ENCODE measurements around the gene IER3IP1. TPM values are rescaled to one million over a fixed set of nuclear protein-coding genes. Genes with fewer than 3 reads are reported as not detected.

The IER3IP1 gene
- total RNA-seq, 2 experiments from 2014 or later = 5.5 to 11.6 TPM

DNA sequence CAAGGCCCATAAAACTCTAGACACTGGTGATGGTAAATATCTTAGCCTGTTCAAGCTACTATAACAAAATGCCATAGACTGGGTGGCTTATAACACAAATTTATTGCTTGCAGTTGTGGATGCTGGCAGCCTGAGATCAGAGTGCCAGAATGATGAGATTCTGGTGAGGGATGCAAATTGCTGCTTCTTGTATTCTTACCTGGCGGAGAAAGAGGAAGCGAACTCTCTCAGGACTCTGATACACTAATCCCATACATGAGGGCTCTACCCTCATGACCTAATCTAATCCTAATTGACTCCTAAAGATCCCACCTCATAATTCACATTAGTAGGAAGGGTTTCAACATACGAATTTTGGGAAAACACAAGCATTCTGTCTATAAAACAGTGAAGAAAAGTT, 4.6 kb upstream of the IER3IP1 start:
- Histone ChIP-seq H3K9me2 (ENCODE audit: insufficient read depth, low read length) (no peaks in the 10 kb centered on the region), H3K9me3 (ENCODE audit: low read length) (0 out of 2 replicates have a peak, but pooled peaks cover 12% of the 10 kb centered on the region), H3K36me3 (ENCODE audit: insufficient read depth, low read length) (no peaks in the 10 kb centered on the region), H4K20me1 (ENCODE audit: insufficient read depth, low read length) (no peaks in the 10 kb centered on the region), H3K4me3 (ENCODE audit: low read depth, low read length, poor library complexity, severe bottlenecking) (no peak overlapping the region), H3K4me1 (ENCODE audit: insufficient read depth, low read length, poor library complexity, severe bottlenecking) (peaks cover 8% of the 10 kb centered on the region), H3K27ac (ENCODE audit: low read depth, low read length, poor library complexity, severe bottlenecking) (no peak overlapping the region), H2AFZ (ENCODE audit: low read length) (no peak overlapping the region), H3K79me2 (ENCODE audit: insufficient read depth, low read depth, low read length) (no peaks in the 10 kb centered on the region; the same call in 1 of the 2 replicates), H3K4me2 (ENCODE audit: low read length) (no peak overlapping the region)
- POLR2A ChIA-PET = no interaction called here
- TF ChIP-seq, protein P1, sequence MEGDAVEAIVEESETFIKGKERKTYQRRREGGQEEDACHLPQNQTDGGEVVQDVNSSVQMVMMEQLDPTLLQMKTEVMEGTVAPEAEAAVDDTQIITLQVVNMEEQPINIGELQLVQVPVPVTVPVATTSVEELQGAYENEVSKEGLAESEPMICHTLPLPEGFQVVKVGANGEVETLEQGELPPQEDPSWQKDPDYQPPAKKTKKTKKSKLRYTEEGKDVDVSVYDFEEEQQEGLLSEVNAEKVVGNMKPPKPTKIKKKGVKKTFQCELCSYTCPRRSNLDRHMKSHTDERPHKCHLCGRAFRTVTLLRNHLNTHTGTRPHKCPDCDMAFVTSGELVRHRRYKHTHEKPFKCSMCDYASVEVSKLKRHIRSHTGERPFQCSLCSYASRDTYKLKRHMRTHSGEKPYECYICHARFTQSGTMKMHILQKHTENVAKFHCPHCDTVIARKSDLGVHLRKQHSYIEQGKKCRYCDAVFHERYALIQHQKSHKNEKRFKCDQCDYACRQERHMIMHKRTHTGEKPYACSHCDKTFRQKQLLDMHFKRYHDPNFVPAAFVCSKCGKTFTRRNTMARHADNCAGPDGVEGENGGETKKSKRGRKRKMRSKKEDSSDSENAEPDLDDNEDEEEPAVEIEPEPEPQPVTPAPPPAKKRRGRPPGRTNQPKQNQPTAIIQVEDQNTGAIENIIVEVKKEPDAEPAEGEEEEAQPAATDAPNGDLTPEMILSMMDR (conservative IDR thresholded peaks at IDR 0.05; ENCODE audit: low read length) = no peak
- TF ChIP-seq EZH2phosphoT487 (IDR thresholded peaks at IDR 0.05; ENCODE audit: borderline replicate concordance, low read depth, low read length) = no peak
- intact Hi-C loops (cut with micrococcal nuclease; ENCODE audit: unreplicated experiment) = no loop called here
- no TSS peak for BruUV-seq (replicated peaks)
- CTCF ChIA-PET (ENCODE audit: unreplicated experiment) = no interaction called here
- peak; percentile 12 for DNase-seq (ENCODE audit: low spot score)

DNA sequence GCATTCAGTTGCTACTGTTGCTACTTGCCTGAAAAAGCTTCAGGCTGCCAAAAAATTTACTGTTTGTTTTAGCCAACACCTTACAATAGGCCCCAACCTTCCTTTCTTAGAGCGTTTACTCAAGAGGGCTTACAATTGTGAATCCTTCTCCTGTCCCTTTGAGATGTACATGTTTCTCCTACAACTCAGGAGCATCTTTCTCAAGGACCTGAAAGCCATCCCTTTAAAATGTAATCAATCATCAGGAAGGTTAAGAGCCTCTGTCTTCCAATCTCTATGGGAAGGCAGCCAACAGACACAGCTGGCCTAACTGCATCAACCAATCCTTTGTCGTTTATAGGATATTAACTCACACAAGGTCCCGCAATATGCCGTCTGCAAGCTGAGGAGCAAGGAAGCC, 3.4 kb upstream of the IER3IP1 start:
- H3K9me2 ChIP-seq (ENCODE audit: insufficient read depth, low read length) = no peaks in the 10 kb centered on the region
- H3K4me2 ChIP-seq (ENCODE audit: low read length) = no peak overlapping the region
- H4K20me1 ChIP-seq (ENCODE audit: insufficient read depth, low read length) = no peaks in the 10 kb centered on the region
- no peak for TF ChIP-seq EZH2phosphoT487 (IDR thresholded peaks at IDR 0.05; ENCODE audit: borderline replicate concordance, low read depth, low read length)
- TF ChIP-seq, protein P1 (conservative IDR thresholded peaks at IDR 0.05; ENCODE audit: low read length) = no peak
- no peak overlapping the region for H3K27ac ChIP-seq (ENCODE audit: low read depth, low read length, poor library complexity, severe bottlenecking)
- intact Hi-C loops (cut with micrococcal nuclease; ENCODE audit: unreplicated experiment) = no loop called here
- H3K9me3 ChIP-seq (ENCODE audit: low read length) = 0 out of 2 replicates have a peak, but pooled peaks cover 8% of the 10 kb centered on the region
- H2AFZ ChIP-seq (ENCODE audit: low read length) = no peak overlapping the region
- H3K4me3 ChIP-seq (ENCODE audit: low read depth, low read length, poor library complexity, severe bottlenecking) = no peak overlapping the region
- POLR2A ChIA-PET = interaction anchor here (1.3 kb wide), 1 partner anchor 30 kb away, joined by 3 read pairs; the partner anchor contains the start of gene HDHD2
- CTCF ChIA-PET (ENCODE audit: unreplicated experiment) = no interaction called here
- no TSS peak for BruUV-seq (replicated peaks)
- DNase-seq (ENCODE audit: low spot score) = no peak
- H3K36me3 ChIP-seq (ENCODE audit: insufficient read depth, low read length) = no peaks in the 10 kb centered on the region
- H3K4me1 ChIP-seq (ENCODE audit: insufficient read depth, low read length, poor library complexity, severe bottlenecking) = peaks cover 15% of the 10 kb centered on the region
- H3K79me2 ChIP-seq (ENCODE audit: insufficient read depth, low read depth, low read length) = peaks cover 7% of the 10 kb centered on the region; the same call in 1 of the 2 replicates

DNA sequence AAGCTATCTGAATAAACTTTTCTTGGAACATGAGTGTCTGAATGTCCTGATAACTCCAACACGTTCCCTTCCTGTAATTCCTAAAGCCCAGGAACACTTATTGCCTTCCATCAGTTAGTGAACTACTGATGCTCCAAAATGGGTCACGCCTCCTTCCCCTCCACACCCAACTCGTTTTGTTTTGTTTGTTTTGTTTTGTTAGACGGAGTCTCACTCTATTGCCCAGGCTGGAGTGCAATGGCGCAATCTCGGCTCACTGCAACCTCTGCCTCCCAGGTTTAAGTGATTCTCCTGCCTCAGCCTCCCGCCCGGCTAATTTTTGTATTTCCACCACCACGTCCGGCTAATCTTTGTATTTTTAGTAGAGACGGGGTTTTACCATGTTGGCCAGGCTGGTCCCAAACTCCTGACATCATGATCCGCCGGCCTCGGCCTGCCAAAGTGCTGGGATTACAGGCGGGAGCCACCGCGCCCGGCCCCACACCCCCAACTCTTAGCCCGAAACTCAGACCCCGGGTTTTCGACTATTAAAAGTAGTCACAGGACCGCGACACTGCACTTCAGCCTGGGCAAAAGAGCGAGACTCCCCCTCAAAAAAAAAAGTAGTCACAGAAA, 774 bp downstream of the IER3IP1 start:
- CTCF ChIA-PET (ENCODE audit: unreplicated experiment) = no interaction called here
- Histone ChIP-seq H3K9me3 (ENCODE audit: low read length) (no peaks in the 10 kb centered on the region), H3K4me2 (ENCODE audit: low read length) (peak overlapping the region; percentile 83), H4K20me1 (ENCODE audit: insufficient read depth, low read length) (no peaks in the 10 kb centered on the region), H3K36me3 (ENCODE audit: insufficient read depth, low read length) (no peaks in the 10 kb centered on the region; the same call in 1 of the 2 replicates), H2AFZ (ENCODE audit: low read length) (peak overlapping the region; percentile 60; the same call in 1 of the 2 replicates), H3K9me2 (ENCODE audit: insufficient read depth, low read length) (no peaks in the 10 kb centered on the region), H3K4me3 (ENCODE audit: low read depth, low read length, poor library complexity, severe bottlenecking) (peak overlapping the region; percentile 92), H3K79me2 (ENCODE audit: insufficient read depth, low read depth, low read length) (peaks cover 7% of the 10 kb centered on the region; the same call in 1 of the 2 replicates), H3K27ac (ENCODE audit: low read depth, low read length, poor library complexity, severe bottlenecking) (peak overlapping the region; percentile 25), H3K4me1 (ENCODE audit: insufficient read depth, low read length, poor library complexity, severe bottlenecking) (peaks cover 12% of the 10 kb centered on the region)
- no TSS peak for BruUV-seq (replicated peaks)
- DNase-seq (ENCODE audit: low spot score) = no peak
- intact Hi-C loops (cut with micrococcal nuclease; ENCODE audit: unreplicated experiment) = no loop called here
- POLR2A ChIA-PET = interaction anchor here (0.6 kb wide), 1 partner anchor 64 kb away, joined by 4 read pairs; no protein-coding TSS in a partner anchor
- TF ChIP-seq, protein P1 (conservative IDR thresholded peaks at IDR 0.05; ENCODE audit: low read length) = no peak
- TF ChIP-seq EZH2phosphoT487 (IDR thresholded peaks at IDR 0.05; ENCODE audit: borderline replicate concordance, low read depth, low read length) = no peak
